Fibroblast of pulmonary artery (primary cell): ENCODE results near the gene NSD1.
"Not testable (repeated sequence)": the region's sequence is repeated elsewhere in the genome, so short reads cannot be mapped to it uniquely, and the experiment has no call there.

Source experiments
- DNase-seq: peaks from one replicate; pipeline ENCODE4 v3.0.0-alpha.2; 2010; ENCODE audit warnings: low read depth
- H3K4me3 ChIP-seq: replicated peaks from 2 replicates; pipeline ENCODE4 v1.5.1; 2011; ENCODE audit warnings: low read depth, mild to moderate bottlenecking, control low read depth, low read length, moderate library complexity
- CTCF ChIP-seq: IDR thresholded peaks from 2 replicates; pipeline ENCODE4 v1.5.1; 2011; ENCODE audit warnings: mild to moderate bottlenecking, control low read depth, low read length, inconsistent platforms; ENCODE audit errors: missing control alignments

NSD1 gene

GRCh38 chr5:177162379-177162778, 28.8 kb downstream of the NSD1 start:
- DNase-seq = no peak

GRCh38 chr5:177163500-177163899, 29.9 kb downstream of the NSD1 start:
- no peak for DNase-seq
- TF ChIP-seq CTCF = no peak
- no peak overlapping the region for H3K4me3 ChIP-seq

More at GRCh38 chr5:177162379-177162778, 28.8 kb downstream of the NSD1 start:
- no peak for TF ChIP-seq CTCF
- no peak overlapping the region for H3K4me3 ChIP-seq

- no peak for TF ChIP-seq CTCF
- DNase-seq = no peak
- H3K4me3 ChIP-seq = no peak overlapping the region
These were observed 35.7 kb downstream of the NSD1 start for GRCh38 chr5:177169271-177169670.

- TF ChIP-seq CTCF = no peak
- H3K4me3 ChIP-seq = no peak overlapping the region
- DNase-seq = no peak
These were observed 38.4 kb downstream of the NSD1 start for GRCh38 chr5:177171961-177172360.

- H3K4me3 ChIP-seq = no peak overlapping the region
- DNase-seq = no peak
- no peak for TF ChIP-seq CTCF
These were observed 41.8 kb downstream of the NSD1 start for GRCh38 chr5:177175336-177175735.

GRCh38 chr5:177176175-177176711, 42.7 kb downstream of the NSD1 start:
- no peak for TF ChIP-seq CTCF
- DNase-seq = no peak
- H3K4me3 ChIP-seq = no peak overlapping the region

GRCh38 chr5:177177847-177178437, 44.4 kb downstream of the NSD1 start:
- H3K4me3 ChIP-seq, DNase-seq: not testable (repeated sequence)
